Measurements from ENCODE around the gene MPRIP. TPM values are rescaled to one million over a fixed set of nuclear protein-coding genes. Genes with fewer than 3 reads are reported as not detected.

Gene MPRIP
- total and polyA plus RNA-seq, 4 donors: 121 to 342 (median 175) TPM

DNA sequence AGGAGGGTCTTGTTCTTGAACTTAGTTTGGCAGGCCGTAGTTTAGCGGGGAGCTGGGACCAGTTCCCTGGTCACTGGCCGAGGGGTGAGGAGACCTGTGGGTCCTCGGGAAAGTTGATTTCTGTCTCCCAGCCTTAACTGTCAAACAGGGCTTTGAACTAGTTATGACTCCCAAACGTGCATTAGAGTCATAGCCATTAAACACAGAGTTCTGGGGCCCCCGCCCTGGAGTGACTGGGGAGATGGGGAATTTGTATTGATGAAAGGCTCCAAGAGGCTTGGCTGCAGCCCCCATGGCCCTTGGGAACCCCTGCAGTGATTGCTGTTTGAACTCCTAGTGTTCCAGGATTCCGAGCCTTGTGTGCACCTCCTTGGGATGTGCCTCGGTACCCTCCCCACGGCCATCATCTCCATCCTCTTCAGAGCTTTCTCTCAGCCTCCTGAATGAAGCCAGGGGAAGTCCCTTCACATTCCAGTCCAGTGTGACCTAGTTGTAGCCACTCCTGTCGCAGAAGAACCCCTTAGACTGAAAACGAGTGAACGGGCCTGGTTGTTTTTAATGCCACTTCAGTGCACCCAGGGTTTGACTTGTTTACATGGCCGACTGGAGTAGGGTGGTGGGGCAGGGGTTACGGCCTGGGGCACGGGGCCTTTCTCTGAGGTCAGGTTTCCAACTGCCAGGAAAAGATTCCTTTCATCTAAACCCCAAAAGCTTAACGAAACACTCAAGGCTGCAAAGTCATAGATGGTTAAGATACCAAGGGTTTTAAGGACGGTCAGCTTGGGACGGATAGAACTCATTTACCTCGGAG lies 1.4 kb downstream of the MPRIP start:
- no peaks in the 10 kb centered on the region for H3K27me3 ChIP-seq (ENCODE audit: control insufficient read depth in 3 of 3, insufficient read depth in 3 of 3, low read length in 2 of 3)
- ATAC-seq (ENCODE audit: insufficient read depth, low FRiP score) (no peak), DNase-seq (peak in 2 of 3 donors; percentile 34 to 41)
- peak overlapping the region; percentile 83 to 86 for H3K27ac ChIP-seq (ENCODE audit: low read depth in 1 of 2, low read length in 1 of 2)
- TF ChIP-seq, protein P1, sequence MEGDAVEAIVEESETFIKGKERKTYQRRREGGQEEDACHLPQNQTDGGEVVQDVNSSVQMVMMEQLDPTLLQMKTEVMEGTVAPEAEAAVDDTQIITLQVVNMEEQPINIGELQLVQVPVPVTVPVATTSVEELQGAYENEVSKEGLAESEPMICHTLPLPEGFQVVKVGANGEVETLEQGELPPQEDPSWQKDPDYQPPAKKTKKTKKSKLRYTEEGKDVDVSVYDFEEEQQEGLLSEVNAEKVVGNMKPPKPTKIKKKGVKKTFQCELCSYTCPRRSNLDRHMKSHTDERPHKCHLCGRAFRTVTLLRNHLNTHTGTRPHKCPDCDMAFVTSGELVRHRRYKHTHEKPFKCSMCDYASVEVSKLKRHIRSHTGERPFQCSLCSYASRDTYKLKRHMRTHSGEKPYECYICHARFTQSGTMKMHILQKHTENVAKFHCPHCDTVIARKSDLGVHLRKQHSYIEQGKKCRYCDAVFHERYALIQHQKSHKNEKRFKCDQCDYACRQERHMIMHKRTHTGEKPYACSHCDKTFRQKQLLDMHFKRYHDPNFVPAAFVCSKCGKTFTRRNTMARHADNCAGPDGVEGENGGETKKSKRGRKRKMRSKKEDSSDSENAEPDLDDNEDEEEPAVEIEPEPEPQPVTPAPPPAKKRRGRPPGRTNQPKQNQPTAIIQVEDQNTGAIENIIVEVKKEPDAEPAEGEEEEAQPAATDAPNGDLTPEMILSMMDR (IDR thresholded peaks at IDR 0.05; ENCODE audit: control extremely low read depth, extremely low read depth): no peak
- no peaks in the 10 kb centered on the region for H3K9me3 ChIP-seq (ENCODE audit: control insufficient read depth in 4 of 4, insufficient read depth in 3 of 4, low read length in 3 of 4)
- H3K4me1 ChIP-seq (ENCODE audit: control insufficient read depth in 5 of 5, insufficient read depth in 5 of 5, low read length in 5 of 5): peaks cover 0 to 43% (median 20%) of the 10 kb centered on the region in 5 donors
- whole genome bisulfite sequencing, 2 donors: 13 to 21% methylated on average over 19 of the region's 19 CpGs
- H3K4me3 ChIP-seq: peak overlapping the region; percentile 66
- no peaks in the 10 kb centered on the region for H3K36me3 ChIP-seq (ENCODE audit: control insufficient read depth in 4 of 4, insufficient read depth in 4 of 4, low read length in 4 of 4)
- H3K9ac ChIP-seq (ENCODE audit: insufficient read depth in 1 of 2, low read length in 2 of 2): peak overlapping the region; percentile 3 to 54

DNA sequence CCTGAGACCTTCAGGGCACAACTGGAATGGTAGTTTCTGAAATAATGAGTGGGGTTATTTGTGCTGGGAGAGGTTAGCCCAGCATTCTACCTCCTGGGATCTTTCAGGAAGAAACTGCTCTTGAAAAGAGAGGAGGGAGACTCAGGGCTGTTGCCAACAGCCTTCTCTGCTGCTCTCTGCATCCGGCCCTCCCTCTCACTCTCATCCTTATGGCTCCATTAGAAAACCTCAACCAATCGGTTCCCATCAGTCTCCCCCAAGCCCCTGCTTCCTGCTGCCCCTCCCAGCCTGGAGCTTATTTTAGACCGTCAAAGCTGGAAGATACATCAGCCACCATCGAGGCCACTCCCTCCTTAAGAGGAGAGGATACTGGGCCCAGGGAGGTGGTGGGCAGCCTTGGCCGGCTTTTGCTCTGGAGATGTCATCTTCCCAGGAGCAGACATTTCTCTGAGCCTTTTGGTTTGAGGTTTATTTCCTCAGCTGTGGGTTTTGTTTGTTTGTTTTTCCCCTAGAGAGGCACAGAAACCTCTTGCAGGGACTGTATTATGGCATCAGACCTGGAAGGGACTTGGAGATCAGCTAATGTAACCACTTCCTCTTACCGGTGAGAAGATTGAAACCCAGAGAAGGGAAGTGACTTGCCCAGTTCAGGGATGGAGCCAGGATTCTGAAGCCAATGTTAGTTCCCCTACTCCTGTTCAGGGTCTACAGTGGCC lies 2.7 kb downstream of the MPRIP start:
- Histone ChIP-seq H3K36me3 (ENCODE audit: control insufficient read depth in 4 of 4, insufficient read depth in 4 of 4, low read length in 4 of 4) (no peaks in the 10 kb centered on the region), H3K4me3 (no peak overlapping the region), H3K4me1 (ENCODE audit: control insufficient read depth in 5 of 5, insufficient read depth in 5 of 5, low read length in 5 of 5) (peaks cover 3 to 43% (median 24%) of the 10 kb centered on the region in 5 donors), H3K9me3 (ENCODE audit: control insufficient read depth in 4 of 4, insufficient read depth in 3 of 4, low read length in 3 of 4) (no peaks in the 10 kb centered on the region), H3K9ac (ENCODE audit: insufficient read depth in 1 of 2, low read length in 2 of 2) (peak overlapping the region in 1 of 2 donors; percentile 54), H3K27me3 (ENCODE audit: control insufficient read depth in 3 of 3, insufficient read depth in 3 of 3, low read length in 2 of 3) (no peaks in the 10 kb centered on the region), H3K27ac (ENCODE audit: low read depth in 1 of 2, low read length in 1 of 2) (peak overlapping the region; percentile 83 to 84)
- ATAC-seq (ENCODE audit: insufficient read depth, low FRiP score) (no peak), DNase-seq (peak; percentile 83 to 96 (median 91))
- WGBS, 2 donors: 3 to 6% methylated on average over 6 of the region's 6 CpGs
- TF ChIP-seq, protein P1 (IDR thresholded peaks at IDR 0.05; ENCODE audit: control extremely low read depth, extremely low read depth): no peak

DNA sequence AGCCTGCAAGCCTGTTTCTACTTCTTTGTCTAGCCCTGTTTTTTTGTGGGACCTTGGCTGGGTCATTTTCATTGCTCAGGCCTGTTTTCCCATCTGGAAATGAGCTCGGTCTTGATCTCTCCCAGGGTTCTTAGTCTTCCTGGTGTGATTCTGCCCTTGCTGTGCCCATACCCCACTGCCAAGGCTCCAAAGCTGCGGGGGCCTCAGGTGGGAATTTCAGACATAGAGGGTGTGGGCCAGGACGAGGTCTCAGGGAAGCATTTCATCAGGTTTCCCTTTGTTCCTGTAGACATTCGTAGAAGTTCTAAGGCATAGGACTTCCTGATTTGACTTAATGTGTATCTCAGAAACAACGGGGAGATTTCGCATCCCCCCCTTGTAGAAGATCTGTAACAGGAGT lies 5.8 kb downstream of the MPRIP start:
- no peaks in the 10 kb centered on the region for H3K9me3 ChIP-seq (ENCODE audit: control insufficient read depth in 4 of 4, insufficient read depth in 3 of 4, low read length in 3 of 4)
- H3K4me1 ChIP-seq (ENCODE audit: control insufficient read depth in 5 of 5, insufficient read depth in 5 of 5, low read length in 5 of 5): peaks cover 3 to 70% (median 36%) of the 10 kb centered on the region in 5 donors
- peak overlapping the region; percentile 13 to 32 for H3K27ac ChIP-seq (ENCODE audit: low read depth in 1 of 2, low read length in 1 of 2)
- H3K9ac ChIP-seq (ENCODE audit: insufficient read depth in 1 of 2, low read length in 2 of 2): no peak overlapping the region
- H3K4me3 ChIP-seq: no peak overlapping the region
- H3K36me3 ChIP-seq (ENCODE audit: control insufficient read depth in 4 of 4, insufficient read depth in 4 of 4, low read length in 4 of 4): peaks cover 0 to 3% (median 1%) of the 10 kb centered on the region in 4 donors
- TF ChIP-seq, protein P1 (IDR thresholded peaks at IDR 0.05; ENCODE audit: control extremely low read depth, extremely low read depth): no peak
- H3K27me3 ChIP-seq (ENCODE audit: control insufficient read depth in 3 of 3, insufficient read depth in 3 of 3, low read length in 2 of 3): no peaks in the 10 kb centered on the region
- DNase-seq (no peak), ATAC-seq (ENCODE audit: insufficient read depth, low FRiP score) (no peak)
- WGBS, 2 donors: 62 to 70% methylated on average over 6 of the region's 6 CpGs

All from lung (tissue), 12 donors.